ENCODE data around the gene EIF4E1B. TPM values are rescaled to one million over a fixed set of nuclear protein-coding genes. Genes with fewer than 3 reads are reported as not detected.

The EIF4E1B gene
- total RNA-seq, 4 donors from 2014 or later = not detected

- H3K36me3 ChIP-seq = no peaks in the 10 kb centered on the region
- no peak overlapping the region for H3K27ac ChIP-seq (replicated peaks in 1 of 4)
- peaks cover 0 to 62% (median 8%) of the 10 kb centered on the region in 4 donors for H3K27me3 ChIP-seq
- intact Hi-C loops (cut with DNase I) = no loop called here
- no peak for TF ChIP-seq EP300 (IDR thresholded peaks at IDR 0.05)
- no peak for TF ChIP-seq CTCF (IDR thresholded peaks at IDR 0.05)
- TF ChIP-seq POLR2AphosphoS5 (IDR thresholded peaks at IDR 0.05) = no peak
- no peak for TF ChIP-seq POLR2A (IDR thresholded peaks at IDR 0.05; ENCODE audit: low read depth)
- peaks cover 0 to 10% (median 5%) of the 10 kb centered on the region in 4 donors for H3K9me3 ChIP-seq
- H3K4me3 ChIP-seq = no peak overlapping the region
- DNase-seq (ENCODE audit: extremely low spot score) = no peak
- H3K4me1 ChIP-seq = peaks cover 4 to 6% (median 4%) of the 10 kb centered on the region in 4 donors
Measured at GRCh38 chr5:176685010-176685409, 54.5 kb downstream of the EIF4E1B start.

- peaks cover 0 to 62% (median 0%) of the 10 kb centered on the region in 4 donors for H3K27me3 ChIP-seq
- peaks cover 0 to 10% (median 7%) of the 10 kb centered on the region in 4 donors for H3K9me3 ChIP-seq
- no peaks in the 10 kb centered on the region for H3K4me1 ChIP-seq
- DNase-seq (ENCODE audit: extremely low spot score) = no peak
- 90% methylated on average over 9 of the region's 10 CpGs for WGBS
- no peak overlapping the region for H3K4me3 ChIP-seq
- H3K27ac ChIP-seq (replicated peaks in 1 of 4) = no peak overlapping the region
- H3K36me3 ChIP-seq = no peaks in the 10 kb centered on the region
- intact Hi-C loops (cut with DNase I) = no loop called here
- TF ChIP-seq POLR2AphosphoS5 (IDR thresholded peaks at IDR 0.05) = no peak
- TF ChIP-seq EP300 (IDR thresholded peaks at IDR 0.05) = no peak
- TF ChIP-seq POLR2A (IDR thresholded peaks at IDR 0.05; ENCODE audit: low read depth) = no peak
- TF ChIP-seq CTCF (IDR thresholded peaks at IDR 0.05) = no peak
Measured at GRCh38 chr5:176687247-176687646, 56.8 kb downstream of the EIF4E1B start.

- no peak overlapping the region for H3K27ac ChIP-seq (replicated peaks in 1 of 4)
- H3K9me3 ChIP-seq = peaks cover 0 to 10% (median 7%) of the 10 kb centered on the region in 4 donors
- H3K4me1 ChIP-seq = no peaks in the 10 kb centered on the region
- H3K36me3 ChIP-seq = no peaks in the 10 kb centered on the region
- no peak for TF ChIP-seq POLR2A (IDR thresholded peaks at IDR 0.05; ENCODE audit: low read depth)
- TF ChIP-seq EP300 (IDR thresholded peaks at IDR 0.05) = no peak
- no peak for TF ChIP-seq POLR2AphosphoS5 (IDR thresholded peaks at IDR 0.05)
- no peak for TF ChIP-seq CTCF (IDR thresholded peaks at IDR 0.05)
- H3K27me3 ChIP-seq = peaks cover 0 to 62% (median 2%) of the 10 kb centered on the region in 4 donors
- H3K4me3 ChIP-seq = no peak overlapping the region
- WGBS = 100% methylated on average over 1 of the region's 5 CpGs
- intact Hi-C loops (cut with DNase I) = no loop called here
- DNase-seq (ENCODE audit: extremely low spot score) = no peak
Measured at GRCh38 chr5:176687881-176688280, 57.4 kb downstream of the EIF4E1B start.

DNA sequence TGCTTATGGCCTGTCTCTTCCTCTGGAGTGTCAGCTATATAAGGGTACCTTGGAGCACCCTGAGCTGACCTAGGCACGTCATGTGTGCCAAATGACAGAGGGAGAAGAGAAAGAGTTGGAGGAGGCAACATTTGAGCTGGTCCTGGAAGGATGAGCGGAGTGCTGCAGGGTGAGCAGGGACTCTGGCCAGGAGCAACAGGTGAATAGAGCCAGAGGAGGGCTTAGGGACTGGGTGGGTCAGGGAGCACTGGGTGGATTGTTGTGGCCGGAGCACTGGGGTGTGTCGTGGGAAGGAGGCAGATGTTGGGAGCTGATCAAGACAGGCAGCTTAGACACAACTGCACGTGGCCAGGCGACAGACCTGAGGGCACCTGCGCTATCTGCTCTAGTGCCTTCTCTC lies 60.4 kb downstream of the EIF4E1B start:
- H3K4me3 ChIP-seq = no peak overlapping the region
- H3K9me3 ChIP-seq = peaks cover 0 to 5% (median 0%) of the 10 kb centered on the region in 4 donors
- TF ChIP-seq CTCF (IDR thresholded peaks at IDR 0.05) (no peak), POLR2A (IDR thresholded peaks at IDR 0.05; ENCODE audit: low read depth) (no peak), EP300 (IDR thresholded peaks at IDR 0.05) (no peak), POLR2AphosphoS5 (IDR thresholded peaks at IDR 0.05) (no peak)
- H3K4me1 ChIP-seq = peaks cover 0 to 7% (median 4%) of the 10 kb centered on the region in 4 donors
- H3K27ac ChIP-seq (replicated peaks in 1 of 4) = no peak overlapping the region
- intact Hi-C loops (cut with DNase I) = no loop called here
- DNase-seq (ENCODE audit: extremely low spot score) = no peak
- H3K36me3 ChIP-seq = no peaks in the 10 kb centered on the region
- H3K27me3 ChIP-seq = peaks cover 0 to 76% (median 4%) of the 10 kb centered on the region in 4 donors
- WGBS = 75% methylated on average over 7 of the region's 7 CpGs

GRCh38 chr5:176691524-176691923 lies 61.0 kb downstream of the EIF4E1B start:
- TF ChIP-seq EP300 (IDR thresholded peaks at IDR 0.05) = no peak
- TF ChIP-seq POLR2A (IDR thresholded peaks at IDR 0.05; ENCODE audit: low read depth) = no peak
- TF ChIP-seq CTCF (IDR thresholded peaks at IDR 0.05) = no peak
- TF ChIP-seq POLR2AphosphoS5 (IDR thresholded peaks at IDR 0.05) = no peak
- H3K27ac ChIP-seq (replicated peaks in 1 of 4) = no peak overlapping the region
- DNase-seq (ENCODE audit: extremely low spot score) = no peak
- no peaks in the 10 kb centered on the region for H3K36me3 ChIP-seq
- H3K4me3 ChIP-seq = no peak overlapping the region
- peaks cover 0 to 5% (median 0%) of the 10 kb centered on the region in 4 donors for H3K9me3 ChIP-seq
- intact Hi-C loops (cut with DNase I) = no loop called here
- peaks cover 0 to 7% (median 4%) of the 10 kb centered on the region in 4 donors for H3K4me1 ChIP-seq
- WGBS = 100% methylated on average over 1 of the region's 1 CpG
- H3K27me3 ChIP-seq = peaks cover 0 to 82% (median 4%) of the 10 kb centered on the region in 4 donors
